Neural crest cell (in vitro differentiated cells): ENCODE measurements around the gene KCNK6. TPM values are rescaled to one million over a fixed set of nuclear protein-coding genes. Genes with fewer than 3 reads are reported as not detected.
A peak's percentile ranks its signal among the peaks of the same experiment; 100 is the strongest.

Source experiments
- DNase-seq: peaks from one replicate; pipeline ENCODE4 v3.0.0; 2021; ENCODE audit warnings: low read depth, mixed read lengths, low spot score
- H3K27ac Mint-ChIP-seq: one replicate; pipeline ENCODE4 v1.8.0; 2021; ENCODE audit warnings: mild to moderate bottlenecking, mixed read lengths; ENCODE audit not compliant: unreplicated experiment
- H3K27me3 Mint-ChIP-seq: 2 replicates; pipeline ENCODE4 v1.8.0; 2021; ENCODE audit warnings: low read depth, mild to moderate bottlenecking, mixed read lengths
- H3K36me3 Mint-ChIP-seq: 2 replicates; pipeline ENCODE4 v1.8.0; 2021; ENCODE audit warnings: low read depth, mild to moderate bottlenecking, mixed read lengths
- H3K4me1 Mint-ChIP-seq: 2 replicates; pipeline ENCODE4 v1.8.0; 2021; ENCODE audit warnings: mixed read lengths
- H3K4me3 Mint-ChIP-seq: one replicate; pipeline ENCODE4 v1.8.0; 2021; ENCODE audit warnings: mild to moderate bottlenecking, mixed read lengths
- H3K9me3 Mint-ChIP-seq: 2 replicates; pipeline ENCODE4 v1.8.0; 2021; ENCODE audit warnings: mixed read lengths
- total RNA-seq: library from RNA; stranded (reverse); gene quantifications from 2 replicates; pipeline ENCODE4 v1.2.1, GENCODE V29; 2021
- TF ChIP-seq, protein P1 (sequence below): fragments of 200-600 bp; sonication (generic); conservative IDR thresholded peaks from 2 replicates; pipeline ENCODE4 v1.5.0; 2021; ENCODE audit warnings: antibody characterized with exemption, mild to moderate bottlenecking

Gene KCNK6
- total RNA-seq, 1 donor from 2014 or later: not detected

DNA sequence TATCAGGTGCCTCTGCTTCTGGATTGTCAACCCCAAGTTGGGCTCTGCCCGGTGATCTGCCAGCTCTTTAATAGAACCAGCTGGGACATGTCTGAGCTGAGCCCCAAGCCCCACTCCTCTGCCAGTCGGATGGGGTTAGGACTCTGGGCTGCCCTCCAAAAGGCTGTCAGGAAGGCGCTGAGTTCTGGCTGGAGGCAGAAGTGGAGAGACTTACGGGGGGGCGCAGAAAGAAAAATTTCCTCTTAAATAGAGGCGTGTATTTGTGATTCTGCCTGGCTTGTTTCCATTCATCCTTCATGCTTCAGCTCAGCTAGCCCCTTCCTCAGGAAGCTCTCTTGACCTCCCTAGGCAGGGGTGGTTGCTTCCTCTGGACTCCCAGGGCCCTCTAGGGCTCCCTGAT is 985 bp upstream of the KCNK6 start:
- TF ChIP-seq, protein P1, sequence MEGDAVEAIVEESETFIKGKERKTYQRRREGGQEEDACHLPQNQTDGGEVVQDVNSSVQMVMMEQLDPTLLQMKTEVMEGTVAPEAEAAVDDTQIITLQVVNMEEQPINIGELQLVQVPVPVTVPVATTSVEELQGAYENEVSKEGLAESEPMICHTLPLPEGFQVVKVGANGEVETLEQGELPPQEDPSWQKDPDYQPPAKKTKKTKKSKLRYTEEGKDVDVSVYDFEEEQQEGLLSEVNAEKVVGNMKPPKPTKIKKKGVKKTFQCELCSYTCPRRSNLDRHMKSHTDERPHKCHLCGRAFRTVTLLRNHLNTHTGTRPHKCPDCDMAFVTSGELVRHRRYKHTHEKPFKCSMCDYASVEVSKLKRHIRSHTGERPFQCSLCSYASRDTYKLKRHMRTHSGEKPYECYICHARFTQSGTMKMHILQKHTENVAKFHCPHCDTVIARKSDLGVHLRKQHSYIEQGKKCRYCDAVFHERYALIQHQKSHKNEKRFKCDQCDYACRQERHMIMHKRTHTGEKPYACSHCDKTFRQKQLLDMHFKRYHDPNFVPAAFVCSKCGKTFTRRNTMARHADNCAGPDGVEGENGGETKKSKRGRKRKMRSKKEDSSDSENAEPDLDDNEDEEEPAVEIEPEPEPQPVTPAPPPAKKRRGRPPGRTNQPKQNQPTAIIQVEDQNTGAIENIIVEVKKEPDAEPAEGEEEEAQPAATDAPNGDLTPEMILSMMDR: no peak
- peak overlapping the region; percentile 67 for H3K4me3 Mint-ChIP-seq
- H3K36me3 Mint-ChIP-seq: no peaks in the 10 kb centered on the region
- H3K27ac Mint-ChIP-seq: no peak overlapping the region
- peaks cover 17% of the 10 kb centered on the region for H3K4me1 Mint-ChIP-seq
- H3K27me3 Mint-ChIP-seq: peaks cover 65% of the 10 kb centered on the region
- no peaks in the 10 kb centered on the region for H3K9me3 Mint-ChIP-seq
- no peak for DNase-seq

DNA sequence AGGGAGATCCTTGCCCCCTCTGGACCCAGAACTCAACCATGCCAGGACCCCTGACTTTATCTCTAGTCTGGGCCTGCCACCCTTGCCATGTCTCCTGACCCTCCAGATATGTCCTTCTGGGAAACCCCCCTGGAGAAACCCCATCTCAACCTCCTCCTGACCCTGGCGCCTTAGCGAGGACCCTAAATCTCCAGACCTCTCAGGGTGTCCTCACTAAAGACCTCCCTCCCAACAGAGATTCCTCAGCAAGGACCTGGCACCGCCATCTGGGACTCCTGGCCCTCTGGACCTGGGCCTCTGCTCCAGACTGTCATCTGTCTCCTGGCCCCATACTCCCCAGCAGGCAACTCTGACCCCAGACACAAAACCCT is 1.3 kb downstream of the KCNK6 start:
- TF ChIP-seq, protein P1: no peak
- H3K27me3 Mint-ChIP-seq: peaks cover 67% of the 10 kb centered on the region
- peaks cover 9% of the 10 kb centered on the region for H3K4me1 Mint-ChIP-seq
- H3K4me3 Mint-ChIP-seq: peak overlapping the region; percentile 54
- H3K36me3 Mint-ChIP-seq: no peaks in the 10 kb centered on the region
- no peaks in the 10 kb centered on the region for H3K9me3 Mint-ChIP-seq
- H3K27ac Mint-ChIP-seq: no peak overlapping the region
- DNase-seq: no peak

GRCh38 chr19:38321646-38322196 is 2.1 kb downstream of the KCNK6 start:
- no peaks in the 10 kb centered on the region for H3K9me3 Mint-ChIP-seq
- DNase-seq: no peak
- peaks cover 6% of the 10 kb centered on the region for H3K4me1 Mint-ChIP-seq
- H3K27me3 Mint-ChIP-seq: peaks cover 61% of the 10 kb centered on the region
- no peaks in the 10 kb centered on the region for H3K36me3 Mint-ChIP-seq
- H3K27ac Mint-ChIP-seq: no peak overlapping the region
- TF ChIP-seq, protein P1: no peak
- H3K4me3 Mint-ChIP-seq: no peak overlapping the region

- H3K27me3 Mint-ChIP-seq: peaks cover 53% of the 10 kb centered on the region
- no peak overlapping the region for H3K4me3 Mint-ChIP-seq
- no peak overlapping the region for H3K27ac Mint-ChIP-seq
- H3K4me1 Mint-ChIP-seq: peaks cover 6% of the 10 kb centered on the region
- TF ChIP-seq, protein P1: no peak
- no peaks in the 10 kb centered on the region for H3K9me3 Mint-ChIP-seq
- no peaks in the 10 kb centered on the region for H3K36me3 Mint-ChIP-seq
- DNase-seq: no peak
These were observed 3.6 kb downstream of the KCNK6 start for GRCh38 chr19:38323291-38323690.

GRCh38 chr19:38324431-38324830 is 4.8 kb downstream of the KCNK6 start:
- no peaks in the 10 kb centered on the region for H3K9me3 Mint-ChIP-seq
- peaks cover 41% of the 10 kb centered on the region for H3K27me3 Mint-ChIP-seq
- H3K27ac Mint-ChIP-seq: peak overlapping the region; percentile 20
- TF ChIP-seq, protein P1: no peak
- peaks cover under 1% of the 10 kb centered on the region for H3K4me1 Mint-ChIP-seq
- no peak overlapping the region for H3K4me3 Mint-ChIP-seq
- no peaks in the 10 kb centered on the region for H3K36me3 Mint-ChIP-seq
- no peak for DNase-seq

GRCh38 chr19:38326591-38326990 is 6.9 kb downstream of the KCNK6 start:
- no peaks in the 10 kb centered on the region for H3K4me1 Mint-ChIP-seq
- H3K27me3 Mint-ChIP-seq: peaks cover 22% of the 10 kb centered on the region
- no peak for DNase-seq
- no peak overlapping the region for H3K27ac Mint-ChIP-seq
- H3K36me3 Mint-ChIP-seq: no peaks in the 10 kb centered on the region
- H3K9me3 Mint-ChIP-seq: no peaks in the 10 kb centered on the region
- TF ChIP-seq, protein P1: no peak
- no peak overlapping the region for H3K4me3 Mint-ChIP-seq
